LNCaP clone FGC (cell line): ENCODE measurements around the gene IL18BP.

Source experiments
- DNase-seq: peaks from one replicate; pipeline ENCODE4 v3.0.0-alpha.2; 2011; ENCODE audit warnings: low read depth
- H3K4me3 ChIP-seq: 2 replicates; pipeline ENCODE4 v1.5.1; 2011; ENCODE audit warnings: mild to moderate bottlenecking, low read depth, low read length, control low read depth
- TF ChIP-seq, protein P1 (sequence below): IDR thresholded peaks from 2 replicates; pipeline ENCODE4 v1.5.1; 2012; ENCODE audit warnings: mild to moderate bottlenecking; ENCODE audit not compliant: control insufficient read depth, insufficient read depth; ENCODE audit errors: extremely low read depth

The IL18BP gene

GRCh38 chr11:72018171-72018570, 19.5 kb downstream of the IL18BP start:
- no peak for DNase-seq
- TF ChIP-seq, protein P1, sequence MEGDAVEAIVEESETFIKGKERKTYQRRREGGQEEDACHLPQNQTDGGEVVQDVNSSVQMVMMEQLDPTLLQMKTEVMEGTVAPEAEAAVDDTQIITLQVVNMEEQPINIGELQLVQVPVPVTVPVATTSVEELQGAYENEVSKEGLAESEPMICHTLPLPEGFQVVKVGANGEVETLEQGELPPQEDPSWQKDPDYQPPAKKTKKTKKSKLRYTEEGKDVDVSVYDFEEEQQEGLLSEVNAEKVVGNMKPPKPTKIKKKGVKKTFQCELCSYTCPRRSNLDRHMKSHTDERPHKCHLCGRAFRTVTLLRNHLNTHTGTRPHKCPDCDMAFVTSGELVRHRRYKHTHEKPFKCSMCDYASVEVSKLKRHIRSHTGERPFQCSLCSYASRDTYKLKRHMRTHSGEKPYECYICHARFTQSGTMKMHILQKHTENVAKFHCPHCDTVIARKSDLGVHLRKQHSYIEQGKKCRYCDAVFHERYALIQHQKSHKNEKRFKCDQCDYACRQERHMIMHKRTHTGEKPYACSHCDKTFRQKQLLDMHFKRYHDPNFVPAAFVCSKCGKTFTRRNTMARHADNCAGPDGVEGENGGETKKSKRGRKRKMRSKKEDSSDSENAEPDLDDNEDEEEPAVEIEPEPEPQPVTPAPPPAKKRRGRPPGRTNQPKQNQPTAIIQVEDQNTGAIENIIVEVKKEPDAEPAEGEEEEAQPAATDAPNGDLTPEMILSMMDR: no peak
- H3K4me3 ChIP-seq: no peak overlapping the region

- no peak for DNase-seq
- TF ChIP-seq, protein P1: no peak
- no peak overlapping the region for H3K4me3 ChIP-seq
Observed at GRCh38 chr11:72023335-72023734, 24.6 kb downstream of the IL18BP start.

DNA sequence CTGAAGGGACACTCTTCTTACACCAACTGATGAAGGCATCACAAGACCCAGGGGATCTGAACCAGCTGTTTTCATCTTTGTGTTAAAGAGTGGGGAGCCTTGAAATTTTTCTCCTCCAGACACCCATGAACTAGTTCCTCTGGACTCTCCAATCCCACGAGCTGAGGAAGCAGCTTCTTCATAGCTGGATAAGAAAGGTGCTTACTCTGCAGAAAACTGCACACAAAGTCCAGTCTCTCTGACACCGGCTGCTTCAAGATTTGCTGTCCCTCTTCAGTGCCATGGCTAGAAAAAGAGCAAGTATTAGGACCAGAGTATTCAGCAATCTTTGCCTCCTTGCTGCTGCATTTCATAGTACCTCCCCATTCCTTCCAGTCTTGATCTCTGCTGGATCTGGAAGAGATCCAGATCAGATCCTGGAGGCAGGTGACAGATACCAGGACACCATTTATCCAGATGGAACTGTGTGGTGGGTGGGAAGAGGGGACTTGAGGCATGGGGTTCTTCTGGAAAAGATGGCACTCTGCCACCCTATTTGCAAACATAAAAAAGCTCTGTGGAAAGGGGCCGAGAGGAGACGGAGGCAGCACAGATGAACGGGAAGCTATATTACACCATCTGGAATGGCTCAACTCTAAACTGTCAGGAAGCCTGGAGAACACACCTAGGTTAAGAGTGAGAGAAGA, 25.5 kb downstream of the IL18BP start:
- no peak for DNase-seq
- H3K4me3 ChIP-seq: no peak overlapping the region
- TF ChIP-seq, protein P1: no peak

- TF ChIP-seq, protein P1: no peak
- DNase-seq: no peak
- H3K4me3 ChIP-seq: no peak overlapping the region
Observed at GRCh38 chr11:72026090-72026489, 27.4 kb downstream of the IL18BP start.

DNA sequence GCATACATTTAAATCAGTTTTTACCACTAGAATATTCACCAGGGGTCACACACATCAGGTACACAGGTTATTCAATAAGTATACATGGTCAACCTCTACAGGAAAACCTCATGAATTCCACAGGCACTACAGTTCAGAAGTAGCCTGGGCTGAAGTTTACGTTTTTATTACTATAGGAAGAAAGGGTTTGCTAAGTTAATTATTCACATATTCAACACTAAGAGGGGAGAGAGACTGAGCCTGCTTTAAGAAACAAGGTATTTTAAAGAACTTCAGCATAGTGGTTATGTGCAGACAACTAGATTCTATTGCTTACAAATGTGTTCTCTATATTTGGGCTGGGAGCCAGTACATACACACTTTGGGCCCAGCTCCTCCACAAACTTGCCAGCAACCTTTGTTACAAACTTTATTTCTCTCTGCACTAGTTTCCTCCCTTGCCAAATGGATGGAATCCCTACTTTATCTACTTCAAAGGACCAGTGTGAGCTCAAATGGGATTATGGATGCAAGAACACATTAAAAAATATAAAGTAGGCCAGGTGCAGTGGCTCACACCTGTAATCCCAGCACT, 31.9 kb downstream of the IL18BP start:
- TF ChIP-seq, protein P1: no peak
- no peak for DNase-seq
- no peak overlapping the region for H3K4me3 ChIP-seq

DNA sequence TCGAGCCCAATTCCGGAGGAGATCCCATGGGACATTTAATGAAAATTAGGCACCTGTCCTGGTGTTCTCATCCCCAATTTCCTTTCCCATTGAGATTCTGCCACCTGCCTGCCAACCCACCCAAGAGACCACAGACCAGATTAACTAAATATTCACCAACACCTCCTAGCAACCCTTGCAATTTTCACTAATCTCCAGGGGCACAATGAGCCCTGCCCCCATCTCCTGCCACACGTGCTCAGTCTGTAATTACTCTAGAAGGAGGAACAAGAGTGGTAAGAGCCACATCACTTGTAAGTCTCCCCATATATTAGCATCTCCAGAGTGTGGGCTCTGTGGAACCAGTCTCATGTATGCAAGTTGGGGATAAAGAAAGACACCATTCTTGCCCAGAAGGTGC, 38.0 kb downstream of the IL18BP start:
- TF ChIP-seq, protein P1: no peak
- H3K4me3 ChIP-seq: no peak overlapping the region
- DNase-seq: no peak
